ENCODE results near the gene HDAC7. TPM values are rescaled to one million over a fixed set of nuclear protein-coding genes. Genes with fewer than 3 reads are reported as not detected.
"Not testable (repeated sequence)": the region's sequence is repeated elsewhere in the genome, so short reads cannot be mapped to it uniquely, and the experiment has no call there.

Gene HDAC7
- polyA plus RNA-seq, 2 donors = 20.9 to 35.6 TPM

- H3K9me3 ChIP-seq (ENCODE audit: control insufficient read depth in 2 of 2, insufficient read depth in 1 of 2, low read depth in 1 of 2, low read length in 1 of 2) = no peaks in the 10 kb centered on the region
- 59 to 65% methylated on average over 12 of the region's 12 CpGs for whole genome bisulfite sequencing, 2 donors
- no peak overlapping the region for H3K27ac ChIP-seq (ENCODE audit: low read depth in 2 of 2, low read length in 1 of 2)
- peaks cover 4 to 13% of the 10 kb centered on the region in 2 donors for H3K36me3 ChIP-seq (ENCODE audit: control insufficient read depth in 2 of 2, insufficient read depth in 2 of 2, low read length in 1 of 2)
- H3K4me3 ChIP-seq (ENCODE audit: low read depth in 1 of 2, low read length in 2 of 2) = no peak overlapping the region
- no peaks in the 10 kb centered on the region for H3K27me3 ChIP-seq (ENCODE audit: control insufficient read depth in 1 of 2, insufficient read depth in 2 of 2, low read length in 2 of 2)
- no peaks in the 10 kb centered on the region for H3K4me1 ChIP-seq (ENCODE audit: control insufficient read depth in 2 of 2, insufficient read depth in 2 of 2, low read length in 1 of 2)
Observed at GRCh38 chr12:47850153-47851084, 30.7 kb upstream of the HDAC7 start.

- H3K36me3 ChIP-seq (ENCODE audit: control insufficient read depth in 2 of 2, insufficient read depth in 2 of 2, low read length in 1 of 2) = peaks cover 4 to 16% of the 10 kb centered on the region in 2 donors
- WGBS, 2 donors = 63 to 69% methylated on average over 5 of the region's 5 CpGs
Observed at GRCh38 chr12:47849261-47849660, 29.6 kb upstream of the HDAC7 start.

GRCh38 chr12:47848853-47849252 lies 29.1 kb upstream of the HDAC7 start:
- peaks cover 4 to 16% of the 10 kb centered on the region in 2 donors for H3K36me3 ChIP-seq (ENCODE audit: control insufficient read depth in 2 of 2, insufficient read depth in 2 of 2, low read length in 1 of 2)
- 52 to 68% methylated on average over 5 of the region's 5 CpGs for WGBS, 2 donors

More at GRCh38 chr12:47849261-47849660, 29.6 kb upstream of the HDAC7 start:
- Histone ChIP-seq H3K4me3 (ENCODE audit: low read depth in 1 of 2, low read length in 2 of 2) (no peak overlapping the region), H3K27me3 (ENCODE audit: control insufficient read depth in 1 of 2, insufficient read depth in 2 of 2, low read length in 2 of 2) (no peaks in the 10 kb centered on the region), H3K27ac (ENCODE audit: low read depth in 2 of 2, low read length in 1 of 2) (no peak overlapping the region), H3K4me1 (ENCODE audit: control insufficient read depth in 2 of 2, insufficient read depth in 2 of 2, low read length in 1 of 2) (peaks cover 4 to 9% of the 10 kb centered on the region in 2 donors), H3K9me3 (ENCODE audit: control insufficient read depth in 2 of 2, insufficient read depth in 1 of 2, low read depth in 1 of 2, low read length in 1 of 2) (no peaks in the 10 kb centered on the region)

GRCh38 chr12:47846294-47846996 lies 26.7 kb upstream of the HDAC7 start:
- 92% methylated on average over 14 of the region's 14 CpGs for WGBS, 2 donors
- Histone ChIP-seq H3K9me3 (ENCODE audit: control insufficient read depth in 2 of 2, insufficient read depth in 1 of 2, low read depth in 1 of 2, low read length in 1 of 2) (no peaks in the 10 kb centered on the region), H3K36me3 (ENCODE audit: control insufficient read depth in 2 of 2, insufficient read depth in 2 of 2, low read length in 1 of 2) (peaks cover 4 to 20% of the 10 kb centered on the region in 2 donors), H3K27me3 (ENCODE audit: control insufficient read depth in 1 of 2, insufficient read depth in 2 of 2, low read length in 2 of 2) (no peaks in the 10 kb centered on the region), H3K27ac (ENCODE audit: low read depth in 2 of 2, low read length in 1 of 2) (no peak overlapping the region), H3K4me3 (ENCODE audit: low read depth in 1 of 2, low read length in 2 of 2) (no peak overlapping the region), H3K4me1 (ENCODE audit: control insufficient read depth in 2 of 2, insufficient read depth in 2 of 2, low read length in 1 of 2) (peaks cover 4 to 10% of the 10 kb centered on the region in 2 donors)

More at GRCh38 chr12:47848853-47849252, 29.1 kb upstream of the HDAC7 start:
- Histone ChIP-seq H3K27ac (ENCODE audit: low read depth in 2 of 2, low read length in 1 of 2) (no peak overlapping the region), H3K4me1 (ENCODE audit: control insufficient read depth in 2 of 2, insufficient read depth in 2 of 2, low read length in 1 of 2) (peaks cover 4 to 10% of the 10 kb centered on the region in 2 donors), H3K9me3 (ENCODE audit: control insufficient read depth in 2 of 2, insufficient read depth in 1 of 2, low read depth in 1 of 2, low read length in 1 of 2) (no peaks in the 10 kb centered on the region), H3K27me3 (ENCODE audit: control insufficient read depth in 1 of 2, insufficient read depth in 2 of 2, low read length in 2 of 2) (no peaks in the 10 kb centered on the region), H3K4me3 (ENCODE audit: low read depth in 1 of 2, low read length in 2 of 2) (no peak overlapping the region)

GRCh38 chr12:47845081-47845480 lies 25.4 kb upstream of the HDAC7 start:
- peak overlapping the region in 1 of 2 donors; percentile 47 for H3K27ac ChIP-seq (ENCODE audit: low read depth in 2 of 2, low read length in 1 of 2)
- peaks cover 4 to 10% of the 10 kb centered on the region in 2 donors for H3K4me1 ChIP-seq (ENCODE audit: control insufficient read depth in 2 of 2, insufficient read depth in 2 of 2, low read length in 1 of 2)
- no peaks in the 10 kb centered on the region for H3K9me3 ChIP-seq (ENCODE audit: control insufficient read depth in 2 of 2, insufficient read depth in 1 of 2, low read depth in 1 of 2, low read length in 1 of 2)
- H3K36me3 ChIP-seq (ENCODE audit: control insufficient read depth in 2 of 2, insufficient read depth in 2 of 2, low read length in 1 of 2) = peaks cover 0 to 18% of the 10 kb centered on the region in 2 donors
- H3K27me3 ChIP-seq (ENCODE audit: control insufficient read depth in 1 of 2, insufficient read depth in 2 of 2, low read length in 2 of 2) = no peaks in the 10 kb centered on the region
- 85 to 92% methylated on average over 8 of the region's 8 CpGs for WGBS, 2 donors
- H3K4me3 ChIP-seq (ENCODE audit: low read depth in 1 of 2, low read length in 2 of 2) = no peak overlapping the region

- Histone ChIP-seq H3K9me3 (ENCODE audit: control insufficient read depth in 2 of 2, insufficient read depth in 1 of 2, low read depth in 1 of 2, low read length in 1 of 2) (no peaks in the 10 kb centered on the region), H3K36me3 (ENCODE audit: control insufficient read depth in 2 of 2, insufficient read depth in 2 of 2, low read length in 1 of 2) (peaks cover 0 to 18% of the 10 kb centered on the region in 2 donors), H3K4me3 (ENCODE audit: low read depth in 1 of 2, low read length in 2 of 2) (no peak overlapping the region), H3K27me3 (ENCODE audit: control insufficient read depth in 1 of 2, insufficient read depth in 2 of 2, low read length in 2 of 2) (no peaks in the 10 kb centered on the region), H3K4me1 (ENCODE audit: control insufficient read depth in 2 of 2, insufficient read depth in 2 of 2, low read length in 1 of 2) (peaks cover 4 to 10% of the 10 kb centered on the region in 2 donors), H3K27ac (ENCODE audit: low read depth in 2 of 2, low read length in 1 of 2) (peak overlapping the region in 1 of 2 donors; percentile 47)
- WGBS, 2 donors = 58 to 76% methylated on average over 26 to 28 of the region's 28 CpGs
Observed at GRCh38 chr12:47844264-47845019, 24.7 kb upstream of the HDAC7 start.

GRCh38 chr12:47843226-47843980 lies 23.7 kb upstream of the HDAC7 start:
- Histone ChIP-seq H3K27ac (ENCODE audit: low read depth in 2 of 2, low read length in 1 of 2) (no peak overlapping the region), H3K9me3 (ENCODE audit: control insufficient read depth in 2 of 2, insufficient read depth in 1 of 2, low read depth in 1 of 2, low read length in 1 of 2) (no peaks in the 10 kb centered on the region), H3K36me3 (ENCODE audit: control insufficient read depth in 2 of 2, insufficient read depth in 2 of 2, low read length in 1 of 2) (peaks cover 0 to 18% of the 10 kb centered on the region in 2 donors), H3K4me3 (ENCODE audit: low read depth in 1 of 2, low read length in 2 of 2) (no peak overlapping the region), H3K27me3 (ENCODE audit: control insufficient read depth in 1 of 2, insufficient read depth in 2 of 2, low read length in 2 of 2) (no peaks in the 10 kb centered on the region), H3K4me1 (ENCODE audit: control insufficient read depth in 2 of 2, insufficient read depth in 2 of 2, low read length in 1 of 2) (peaks cover 4 to 10% of the 10 kb centered on the region in 2 donors)
- WGBS, 2 donors = 88 to 92% methylated on average over 25 of the region's 25 CpGs

GRCh38 chr12:47842543-47842942 lies 22.8 kb upstream of the HDAC7 start:
- 70 to 77% methylated on average over 11 to 12 of the region's 12 CpGs for WGBS, 2 donors
- not testable (repeated sequence) for H3K27me3 ChIP-seq (ENCODE audit: control insufficient read depth in 1 of 2, insufficient read depth in 2 of 2, low read length in 2 of 2); H3K9me3 ChIP-seq (ENCODE audit: control insufficient read depth in 2 of 2, insufficient read depth in 1 of 2, low read depth in 1 of 2, low read length in 1 of 2); H3K27ac ChIP-seq (ENCODE audit: low read depth in 2 of 2, low read length in 1 of 2); H3K4me3 ChIP-seq (ENCODE audit: low read depth in 1 of 2, low read length in 2 of 2)
- Histone ChIP-seq H3K36me3 (ENCODE audit: control insufficient read depth in 2 of 2, insufficient read depth in 2 of 2, low read length in 1 of 2) (peaks cover 0 to 18% of the 10 kb centered on the region in 2 donors), H3K4me1 (ENCODE audit: control insufficient read depth in 2 of 2, insufficient read depth in 2 of 2, low read length in 1 of 2) (peaks cover 4 to 10% of the 10 kb centered on the region in 2 donors)
